KBM-7 (cell line): ENCODE data around the gene CD99L2.

Experiments used
- DNase-seq: peaks from one replicate; pipeline ENCODE4 v3.0.0-alpha.2; 2015
- in situ Hi-C: fragments of 300-500 bp; cut with MboI; formaldehyde crosslinking; loops from 2 replicates; pipeline ENCODE4 v1.14.3; 2020; ENCODE audit warnings: low sequenced_read_pairs, low pct_unique_long_range_greater_than_20kb, mixed read lengths

Gene CD99L2

DNA sequence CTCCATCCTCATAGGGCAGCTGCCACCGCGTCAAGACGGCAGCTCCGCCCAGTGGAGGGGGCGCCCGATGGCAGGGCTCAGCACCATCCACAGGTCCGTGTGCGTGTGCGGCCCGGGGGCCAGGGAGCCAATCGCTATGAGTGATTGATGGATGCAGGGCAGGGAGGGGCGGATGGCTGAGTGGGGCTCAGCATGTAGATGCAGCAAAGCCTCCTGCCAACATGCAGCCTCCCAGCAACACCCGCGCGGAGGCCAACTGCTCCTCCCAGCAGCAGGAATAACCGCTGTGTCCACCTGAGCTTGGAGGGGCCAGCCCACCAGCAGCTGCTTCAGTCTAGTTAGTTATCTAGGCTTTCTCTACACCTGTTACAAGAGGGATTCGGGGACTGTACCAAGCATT is 127.8 kb downstream of the CD99L2 start:
- in situ Hi-C loops = loop anchor here (25.0 kb wide), 1 partner anchor 917 kb away; the partner anchor contains the start of gene PRRG3
- no peak for DNase-seq

DNA sequence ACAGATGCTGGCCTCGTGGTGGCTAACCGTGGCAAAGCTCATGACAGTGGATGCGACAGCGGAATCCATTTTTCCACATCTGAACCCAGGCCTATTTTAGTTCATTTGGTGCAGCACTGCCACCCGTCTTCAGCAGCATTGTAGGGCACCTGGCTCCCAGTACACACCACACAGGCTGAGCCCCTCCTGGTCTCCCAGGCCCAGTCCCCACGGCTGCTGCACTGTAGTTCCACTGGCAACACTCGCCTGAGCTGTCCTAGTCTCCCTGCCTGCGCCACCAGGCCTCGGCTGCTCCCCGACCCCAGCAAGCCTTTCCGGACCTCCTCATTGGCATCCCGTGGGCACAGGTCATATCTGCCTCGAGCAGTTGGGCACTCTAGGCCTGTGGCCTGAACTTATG is 129.1 kb downstream of the CD99L2 start:
- in situ Hi-C loops = loop anchor here (25.0 kb wide), 1 partner anchor 918 kb away; the partner anchor contains the start of gene PRRG3
- no peak for DNase-seq

DNA sequence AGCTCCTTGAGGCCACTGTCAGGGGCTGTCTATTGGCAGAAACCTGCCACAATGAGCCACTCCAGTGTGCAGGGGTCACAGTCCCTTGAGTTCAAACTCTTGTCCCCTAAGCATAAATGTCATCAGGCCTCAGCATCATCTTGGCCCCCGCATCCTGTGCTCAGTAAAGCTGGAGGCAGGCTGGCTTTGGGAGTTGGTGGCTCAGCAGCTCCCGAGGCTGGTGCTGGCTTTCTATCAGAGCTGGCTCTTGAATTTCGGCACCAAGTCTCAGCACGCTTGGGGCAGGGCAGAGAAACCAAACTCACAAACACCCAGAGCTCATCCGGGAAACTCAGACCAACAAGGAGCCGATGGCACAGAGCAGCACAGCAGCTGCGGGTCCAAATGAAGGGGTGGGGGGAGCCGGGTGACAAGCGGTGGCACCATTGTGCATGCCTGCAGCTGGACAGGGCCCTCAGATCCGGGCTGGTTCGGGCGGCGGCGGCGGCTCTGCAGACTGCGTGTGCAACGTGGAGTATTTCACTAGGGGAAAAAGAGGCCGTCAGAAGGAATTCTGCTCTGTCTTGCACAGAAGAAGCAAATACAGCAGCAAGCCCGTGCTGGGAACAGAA is 129.8 kb downstream of the CD99L2 start:
- DNase-seq = no peak
- in situ Hi-C loops = loop anchor here (25.0 kb wide), 1 partner anchor 919 kb away; the partner anchor contains the start of gene PRRG3

DNA sequence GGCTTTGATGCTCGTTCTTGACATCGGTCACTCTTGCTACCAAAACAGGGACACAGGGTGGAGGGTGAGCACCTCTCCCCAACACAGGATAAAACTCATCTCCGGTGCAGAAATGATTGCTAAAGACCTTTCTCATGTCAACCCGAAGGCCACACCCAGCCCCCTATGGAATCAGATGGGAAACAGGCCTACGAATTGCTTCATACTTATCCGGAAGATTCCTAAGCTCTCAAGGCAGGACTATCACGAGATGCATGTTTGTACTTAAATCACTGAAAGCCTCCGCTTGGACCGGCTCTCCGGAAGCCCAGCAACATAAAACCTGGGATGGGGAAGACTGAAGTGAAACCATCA is 130.4 kb downstream of the CD99L2 start:
- in situ Hi-C loops = loop anchor here (25.0 kb wide), 1 partner anchor 919 kb away; the partner anchor contains the start of gene PRRG3
- no peak for DNase-seq

DNA sequence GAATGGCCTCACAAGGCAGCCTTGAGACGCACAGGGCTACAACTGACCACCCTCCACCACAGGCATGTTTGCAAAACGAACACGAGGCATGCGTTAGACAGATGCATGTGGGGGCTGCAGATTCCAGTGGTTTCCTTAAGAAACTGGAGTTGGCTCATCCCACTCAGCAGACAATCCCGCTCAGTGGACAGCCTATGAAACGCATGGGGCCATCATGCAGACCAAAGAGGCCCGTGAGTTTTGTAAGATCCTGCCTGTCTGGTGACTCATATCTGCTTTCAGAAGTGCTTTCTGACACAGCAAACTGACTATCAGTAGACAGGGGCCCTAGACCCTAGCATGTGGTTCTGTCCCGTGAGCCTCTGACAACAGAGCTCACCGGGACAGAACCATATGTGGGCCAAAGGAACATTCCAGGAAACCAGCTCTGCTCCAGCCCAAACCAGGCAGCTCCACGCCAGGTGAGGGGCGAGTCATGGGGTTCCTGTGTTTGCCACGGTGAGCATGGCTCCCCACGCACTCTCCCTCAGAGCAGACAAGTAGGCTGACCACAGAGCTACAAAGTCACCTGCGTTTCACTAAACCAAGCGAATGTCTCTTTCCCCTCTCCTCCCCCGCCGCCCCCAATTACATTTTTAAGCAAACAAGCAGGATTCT is 130.9 kb downstream of the CD99L2 start:
- peak; percentile 10 for DNase-seq
- in situ Hi-C loops = loop anchor here (25.0 kb wide), 1 partner anchor 920 kb away; the partner anchor contains the start of gene PRRG3

DNA sequence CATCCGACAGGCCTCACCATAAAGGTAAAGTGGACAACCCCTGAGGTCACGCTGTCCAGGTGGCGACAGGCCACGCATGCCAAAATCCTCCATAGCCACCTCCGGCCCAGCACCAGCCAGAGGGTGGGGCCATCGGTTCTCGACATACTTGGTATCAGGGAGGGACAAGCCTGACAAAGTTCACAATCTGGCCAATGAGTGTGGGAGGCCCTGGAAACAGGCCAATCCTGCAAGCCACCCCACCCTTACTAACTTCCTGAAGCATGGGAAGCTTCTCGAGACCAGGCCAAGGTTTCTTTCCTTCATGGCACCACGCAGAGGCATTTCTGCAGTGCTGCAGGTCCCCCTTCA is 131.4 kb downstream of the CD99L2 start:
- in situ Hi-C loops = loop anchor here (25.0 kb wide), 1 partner anchor 920 kb away; the partner anchor contains the start of gene PRRG3
- no peak for DNase-seq

DNA sequence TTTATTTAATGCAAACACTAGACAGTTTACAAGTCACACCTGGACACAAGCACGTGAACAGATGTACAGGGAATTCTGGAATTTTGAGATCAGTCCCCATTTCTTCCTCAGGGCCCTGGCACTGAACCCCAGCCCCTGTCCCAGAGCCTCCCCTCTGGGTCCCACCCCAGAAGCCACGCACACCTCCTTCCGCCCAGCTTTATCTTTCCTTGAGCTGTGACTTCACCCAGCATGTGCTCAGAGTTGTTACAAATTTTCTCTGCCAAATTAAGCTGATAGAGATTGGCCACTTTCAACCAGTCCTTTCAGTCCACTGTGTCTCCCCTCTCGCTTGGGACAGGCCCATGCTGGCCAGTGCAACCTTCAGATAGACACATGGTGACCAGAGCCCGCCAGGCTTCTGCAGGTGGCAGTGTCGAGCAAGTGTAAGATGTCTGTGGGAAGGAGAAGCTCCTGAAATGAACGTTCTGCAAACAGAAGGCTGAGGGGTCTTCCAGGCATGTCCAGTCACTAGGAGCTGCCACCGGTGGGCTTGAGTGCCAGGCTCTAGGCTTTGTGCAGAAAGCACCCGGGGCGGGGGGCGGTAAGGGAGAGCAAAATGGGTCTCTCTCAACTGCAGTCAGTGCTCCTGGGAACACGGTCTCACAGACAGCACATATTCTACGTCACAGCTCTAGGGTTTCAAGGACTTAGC is 132.0 kb downstream of the CD99L2 start:
- DNase-seq = no peak
- in situ Hi-C loops = loop anchor here (25.0 kb wide), 1 partner anchor 921 kb away; the partner anchor contains the start of gene PRRG3

DNA sequence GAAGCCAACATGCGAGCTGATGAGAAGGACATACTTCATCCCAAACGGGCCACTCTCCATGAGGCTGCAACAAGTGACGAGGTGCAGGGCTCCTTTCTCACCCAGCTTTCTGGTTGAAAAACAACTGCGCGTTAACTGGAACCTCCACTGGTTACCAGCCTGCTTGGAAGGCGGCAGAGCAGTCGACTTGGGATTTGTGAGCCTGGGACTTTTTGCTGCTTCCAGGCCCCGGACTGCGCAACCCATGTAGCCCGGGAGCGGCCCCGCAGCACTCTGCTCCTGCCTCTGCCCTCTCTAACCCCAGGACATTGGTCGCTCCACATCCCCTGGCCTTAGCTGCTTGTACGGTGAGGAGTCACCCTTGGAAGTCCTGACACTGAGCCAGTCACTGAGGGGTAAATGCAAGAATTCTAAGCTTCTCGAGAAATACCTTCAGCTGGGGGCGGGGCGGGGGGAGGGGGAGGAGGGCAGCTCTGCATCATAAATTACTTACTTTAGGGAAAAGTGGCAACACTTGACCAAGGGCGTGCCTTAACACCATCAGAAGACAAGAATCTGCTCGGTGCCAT is 132.6 kb downstream of the CD99L2 start:
- no peak for DNase-seq
- in situ Hi-C loops = loop anchor here (25.0 kb wide), 1 partner anchor 921 kb away; the partner anchor contains the start of gene PRRG3

DNA sequence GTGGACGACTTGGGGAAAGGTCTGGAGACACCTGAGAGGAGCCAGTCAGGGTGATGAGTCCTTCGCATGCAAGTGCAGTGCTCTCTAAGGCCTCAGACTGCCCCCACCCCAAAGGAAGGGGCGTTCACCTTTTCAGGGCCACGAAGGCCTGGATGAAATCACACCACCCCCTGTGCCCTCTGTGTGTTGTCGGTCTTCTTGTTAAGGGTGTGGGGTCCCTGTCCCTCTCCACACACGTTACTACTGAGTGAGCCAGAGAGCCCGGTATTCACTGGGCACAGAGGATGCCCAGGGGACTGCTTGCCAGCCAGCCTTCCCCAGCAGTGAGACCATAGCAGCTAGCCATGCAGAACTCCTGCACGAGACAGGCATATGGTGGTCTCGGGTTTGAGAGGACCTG is 133.2 kb downstream of the CD99L2 start:
- no peak for DNase-seq
- in situ Hi-C loops = loop anchor here (25.0 kb wide), 1 partner anchor 922 kb away; the partner anchor contains the start of gene PRRG3

DNA sequence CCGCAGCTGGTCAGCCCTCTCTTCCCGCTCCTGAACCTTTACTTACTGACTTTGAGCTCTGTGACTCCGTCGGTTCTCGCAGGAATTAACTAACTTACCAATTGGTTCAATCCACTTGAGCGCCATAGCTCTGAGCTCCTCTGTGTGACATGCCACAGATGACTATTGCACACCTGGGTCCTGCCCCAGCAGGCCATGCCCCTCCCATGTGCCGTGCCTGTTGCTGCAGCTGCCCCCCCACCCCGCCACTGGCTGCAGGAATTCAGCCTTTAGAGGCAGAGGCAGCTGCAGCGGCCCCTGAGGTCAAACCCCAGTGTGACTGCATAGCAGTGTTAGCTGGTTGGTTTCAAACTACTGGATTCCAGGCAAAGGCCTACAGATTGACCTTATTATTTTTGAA is 134.7 kb downstream of the CD99L2 start:
- in situ Hi-C loops = loop anchor here (25.0 kb wide), 1 partner anchor 923 kb away; the partner anchor contains the start of gene PRRG3
- DNase-seq = no peak

DNA sequence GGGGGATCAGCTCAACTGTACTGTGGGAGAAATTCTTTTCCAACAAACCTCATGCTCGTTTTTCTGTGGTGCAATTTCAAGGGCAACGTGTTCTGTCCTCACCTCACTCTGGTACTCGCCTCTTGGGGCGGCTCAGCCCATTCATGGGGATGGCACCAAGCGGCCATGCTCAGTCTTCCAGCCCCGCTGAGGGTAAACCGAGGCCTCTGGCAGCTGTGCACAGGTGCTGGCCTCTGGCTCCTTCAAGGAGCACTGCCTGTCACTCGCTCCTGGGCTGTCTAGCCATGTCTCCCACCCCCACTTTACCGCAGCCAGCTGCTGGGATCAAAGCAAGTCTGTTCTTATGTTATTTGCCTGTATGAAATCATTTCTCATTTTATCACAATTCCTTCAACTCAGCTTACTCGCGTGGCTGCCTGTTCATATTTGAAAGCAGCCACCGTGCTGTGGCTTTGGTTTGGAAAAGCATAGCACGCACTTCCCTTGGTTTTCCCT is 135.1 kb downstream of the CD99L2 start:
- in situ Hi-C loops = loop anchor here (25.0 kb wide), 1 partner anchor 924 kb away; the partner anchor contains the start of gene PRRG3
- DNase-seq = no peak

DNA sequence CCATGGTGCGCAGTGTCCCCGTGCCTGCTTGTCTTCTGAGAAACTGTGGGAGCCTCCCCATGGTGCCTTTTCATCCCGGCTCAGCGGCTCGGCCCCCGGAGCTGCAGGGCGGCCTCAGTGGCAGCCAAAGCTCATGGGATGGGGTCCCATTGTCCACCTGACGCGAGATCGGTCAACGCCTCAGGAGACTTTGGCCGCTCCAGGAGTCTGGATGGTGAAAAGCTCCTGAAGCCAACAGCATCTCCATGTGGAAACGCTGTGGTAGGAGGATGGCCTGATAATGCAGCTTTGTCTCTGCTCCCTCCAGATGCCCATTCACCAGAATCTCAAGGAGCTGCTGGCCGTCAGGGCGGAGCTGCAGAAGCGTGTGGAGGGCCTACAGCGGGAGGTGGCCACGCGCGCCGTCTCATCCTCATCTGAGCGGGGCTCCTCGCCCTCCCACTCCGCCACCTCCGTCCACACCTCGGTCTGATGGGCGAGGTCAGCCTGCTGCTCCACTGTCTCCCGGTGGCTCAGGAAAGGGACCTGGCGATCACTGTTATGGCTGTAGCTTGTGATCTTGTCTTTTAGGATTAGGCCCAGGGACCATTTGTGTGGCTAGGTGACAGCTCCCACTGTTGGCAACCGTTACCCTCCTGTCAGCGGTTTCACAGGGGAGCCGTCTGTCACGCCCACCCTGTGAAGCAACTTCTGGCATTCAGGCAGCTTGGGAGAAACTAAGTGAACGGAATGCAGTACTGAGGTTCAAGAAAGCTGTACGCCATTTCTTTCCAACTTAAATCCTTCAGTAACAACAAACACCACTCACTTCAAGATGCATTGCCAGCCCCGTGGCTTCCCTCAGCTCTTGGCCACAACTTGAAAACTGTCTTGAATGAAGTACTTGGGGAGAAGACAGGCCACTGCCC is 136.0 kb downstream of the CD99L2 start:
- in situ Hi-C loops = loop anchor here (25.0 kb wide), 1 partner anchor 925 kb away; the partner anchor contains the start of gene PRRG3
- no peak for DNase-seq

DNA sequence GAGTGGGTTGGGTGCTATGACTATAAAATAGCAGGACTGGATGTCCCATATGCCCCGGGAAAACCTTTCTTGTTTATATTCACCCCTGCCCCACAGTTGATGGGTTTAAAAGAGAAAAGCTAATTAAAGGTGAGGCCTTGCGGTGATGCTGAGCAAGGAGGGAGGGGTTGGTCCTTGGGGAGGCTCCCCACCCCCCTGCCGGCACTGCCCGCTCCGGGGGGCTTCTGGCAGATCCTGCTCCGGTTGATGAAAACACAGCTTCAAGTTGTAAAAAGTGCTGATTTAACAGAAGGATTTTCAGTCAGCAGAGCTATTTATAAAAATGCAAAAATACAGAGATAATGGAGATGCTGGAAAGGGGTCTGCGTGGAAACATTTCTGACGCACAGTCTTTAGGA is 136.7 kb downstream of the CD99L2 start:
- in situ Hi-C loops = loop anchor here (25.0 kb wide), 1 partner anchor 925 kb away; the partner anchor contains the start of gene PRRG3
- DNase-seq = no peak

DNA sequence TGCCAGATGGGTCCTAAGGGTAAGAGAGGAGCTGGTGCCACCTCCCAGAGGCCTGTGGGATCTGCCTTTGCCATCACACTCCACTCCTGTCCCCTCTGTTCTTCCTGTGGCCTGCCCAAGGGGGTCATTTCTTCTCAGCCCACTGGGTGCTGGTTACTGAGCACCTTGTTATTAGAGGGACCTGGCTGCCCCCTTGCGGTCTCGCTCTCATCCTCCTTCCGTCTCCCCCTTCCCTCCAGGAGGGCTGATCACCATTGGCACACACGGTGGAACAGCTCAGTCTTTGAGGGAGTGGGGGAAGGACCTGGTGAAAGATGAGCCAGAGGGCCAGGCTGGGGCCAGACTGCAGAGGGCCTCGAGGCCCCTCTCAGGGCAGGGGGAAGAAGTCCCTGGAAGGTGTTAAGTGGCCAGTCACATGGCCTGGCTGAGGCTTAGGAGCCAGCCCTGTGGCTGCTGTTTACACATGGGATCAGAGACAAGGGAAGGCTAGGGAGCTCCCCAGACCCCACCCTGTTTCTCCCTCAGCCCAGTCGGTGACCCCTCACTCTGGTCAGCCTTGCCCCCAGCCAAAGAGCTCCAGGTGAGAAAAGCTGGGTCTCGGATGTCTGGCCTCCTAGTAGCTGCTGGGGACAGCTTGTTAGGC is 137.2 kb downstream of the CD99L2 start:
- DNase-seq = no peak
- in situ Hi-C loops = loop anchor here (25.0 kb wide), 1 partner anchor 926 kb away; the partner anchor contains the start of gene PRRG3

DNA sequence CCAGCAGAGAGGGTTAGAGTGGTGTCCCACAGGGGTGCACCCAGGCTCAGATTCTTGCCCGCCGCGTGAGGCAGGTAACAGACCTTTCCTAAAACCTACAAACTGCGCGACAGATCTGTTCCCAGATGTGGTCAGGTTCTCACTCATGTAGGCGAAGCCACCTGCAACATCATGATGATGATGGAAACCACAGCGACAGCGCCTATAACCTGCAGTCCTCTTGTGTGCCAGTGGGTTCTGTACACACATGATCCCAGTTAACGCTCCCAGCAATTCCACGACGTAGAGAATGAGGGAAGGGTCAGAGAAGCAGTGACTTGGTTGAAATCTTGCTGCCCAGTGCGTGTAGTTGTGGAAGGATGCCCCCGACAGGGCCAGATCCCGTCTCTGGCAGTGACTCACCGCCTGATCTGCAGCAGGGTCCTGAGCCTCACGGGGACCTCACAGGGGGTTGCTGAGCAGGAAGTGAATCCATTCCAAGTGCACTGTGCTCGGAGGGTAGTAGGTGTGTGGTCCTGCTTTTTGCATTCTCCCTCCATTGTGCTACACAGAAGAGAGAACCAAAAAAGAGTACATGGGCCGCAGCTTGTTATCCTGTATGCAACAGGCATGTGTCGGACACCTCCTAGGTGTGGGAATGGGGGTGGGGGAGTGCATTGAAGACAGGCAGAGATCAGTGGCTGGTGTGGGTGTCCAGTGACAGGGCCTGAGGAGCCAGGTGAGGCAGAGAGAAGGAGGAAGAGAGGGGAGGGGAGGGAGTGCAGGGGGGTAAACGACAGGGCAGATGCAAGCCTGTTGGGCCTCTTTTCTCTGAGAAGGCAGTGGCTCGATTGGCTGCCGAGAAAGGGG is 138.7 kb downstream of the CD99L2 start:
- DNase-seq = no peak
- in situ Hi-C loops = loop anchor here (25.0 kb wide), 1 partner anchor 928 kb away; the partner anchor contains the start of gene PRRG3

DNA sequence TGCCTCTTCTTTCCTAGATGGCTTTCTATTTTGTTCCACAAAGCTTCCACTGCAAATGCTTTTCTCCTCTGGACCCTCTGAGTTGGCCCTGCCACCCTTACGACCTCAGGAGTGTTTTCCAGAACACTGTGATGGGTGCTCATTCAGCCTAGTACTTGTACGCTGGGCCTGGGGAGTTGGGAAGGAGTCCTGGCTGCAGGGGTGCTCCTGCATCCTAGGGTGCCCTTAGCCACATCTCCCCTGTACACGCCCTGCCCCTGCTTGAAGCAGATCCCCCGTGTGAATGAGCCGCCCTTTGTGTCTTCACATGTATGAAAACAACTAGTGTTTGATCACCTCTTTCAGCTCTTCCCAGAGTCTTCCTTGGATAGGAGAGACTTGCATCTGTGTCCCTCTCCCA is 141.1 kb downstream of the CD99L2 start:
- in situ Hi-C loops = loop anchor here (25.0 kb wide), 1 partner anchor 930 kb away; the partner anchor contains the start of gene PRRG3
- DNase-seq = no peak

DNA sequence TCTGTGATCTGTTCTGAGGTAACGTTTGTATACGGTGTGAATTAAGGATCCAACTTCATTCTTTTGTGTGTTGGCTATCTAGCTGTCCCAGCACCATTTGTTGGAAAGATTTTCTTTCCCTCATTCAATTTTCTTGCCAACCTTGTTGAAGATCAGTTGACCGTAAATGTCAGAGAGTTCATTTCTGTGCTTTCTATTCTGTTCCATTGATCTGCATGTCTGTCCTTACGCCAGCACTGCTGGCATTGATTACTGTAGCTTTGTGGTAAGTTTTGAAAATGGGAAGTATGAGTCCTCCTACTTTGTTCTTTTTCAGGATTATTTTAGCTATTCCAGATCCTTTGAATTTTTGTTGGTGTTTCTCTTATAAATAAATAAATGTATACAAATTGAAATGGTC is 144.5 kb downstream of the CD99L2 start:
- in situ Hi-C loops = loop anchor here (25.0 kb wide), 1 partner anchor 933 kb away; the partner anchor contains the start of gene PRRG3
- no peak for DNase-seq
